ENCODE results near the gene UTS2.

The UTS2 gene

DNA sequence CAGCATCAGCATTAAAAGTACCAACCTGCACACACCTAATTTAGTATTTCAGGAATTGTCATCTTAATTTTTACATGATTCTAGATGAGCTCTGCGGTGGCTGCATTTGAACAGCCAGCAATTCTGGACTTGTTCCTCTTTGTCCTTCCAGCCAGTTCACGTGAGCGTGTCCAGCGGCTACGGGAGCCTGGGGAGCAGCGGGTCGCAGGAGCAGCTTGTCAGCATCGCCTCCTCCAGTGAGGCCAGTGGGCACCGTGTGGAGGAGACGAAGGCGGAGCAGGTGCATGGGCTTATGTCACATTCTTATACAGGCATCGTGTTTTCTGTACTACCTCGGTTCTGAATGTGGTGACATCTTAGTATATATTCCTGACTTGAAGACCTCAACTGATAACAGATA is 43.1 kb downstream of the UTS2 start:
- no peak for DNase-seq

DNA sequence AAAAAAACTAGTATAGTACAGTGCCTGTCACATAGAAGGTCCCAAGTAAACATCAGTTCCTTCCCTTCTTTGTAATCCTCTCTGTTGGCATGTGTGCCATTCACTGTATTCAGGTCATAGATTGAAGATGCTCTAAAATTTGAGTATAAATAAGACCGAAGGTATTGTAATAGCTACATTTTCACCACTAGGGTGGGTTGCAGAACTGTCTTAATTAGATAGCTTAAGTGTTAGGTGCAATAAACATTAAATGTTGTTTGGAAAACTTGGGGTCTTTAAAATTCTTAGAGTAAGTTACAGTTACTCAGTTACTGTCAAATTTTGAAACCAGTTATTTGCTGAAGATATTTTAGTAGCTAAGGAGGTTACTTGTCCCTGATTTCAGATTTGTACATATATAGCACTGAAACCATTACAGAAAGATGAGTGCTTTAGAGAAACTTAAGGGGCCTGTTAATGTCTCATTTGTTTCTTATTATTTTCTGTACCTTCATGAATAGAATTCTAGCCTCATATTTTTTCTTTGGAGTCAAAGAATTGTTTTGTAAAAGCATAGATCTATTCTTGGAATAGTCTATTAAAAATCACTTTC is 44.5 kb downstream of the UTS2 start:
- peak; percentile 13 for DNase-seq

DNA sequence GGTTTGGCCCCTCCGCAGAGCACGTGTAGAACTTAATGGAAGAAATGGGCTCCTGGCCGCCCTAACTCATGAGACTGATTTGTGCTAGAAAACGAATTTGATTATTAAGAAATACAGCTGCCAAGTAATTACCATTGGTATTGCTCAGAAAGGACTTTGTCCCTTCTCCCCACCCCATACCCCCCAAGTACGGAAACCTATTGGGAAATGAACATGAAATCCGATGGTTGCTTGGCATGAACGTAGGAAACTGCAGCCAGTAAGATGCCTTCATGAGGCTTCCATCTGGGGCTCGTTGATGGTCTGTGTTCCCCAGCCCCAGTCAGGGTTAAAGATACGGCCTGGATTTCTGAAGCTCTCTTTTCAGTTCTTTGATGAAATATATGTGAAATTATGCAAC is 47.4 kb downstream of the UTS2 start:
- DNase-seq, result no peak

Measured in DMS79 treated with DMSO at 0.1 percent for 48 hours (cell line).